ENCODE data around the gene WDR77. TPM values are rescaled to one million over a fixed set of nuclear protein-coding genes. Genes with fewer than 3 reads are reported as not detected.

Gene WDR77
- total and polyA plus RNA-seq, 2 of the 13 experiments (the other 11 are each of a cell fraction or from before 2014, with no cell fraction given): 90.6 to 108 TPM

DNA sequence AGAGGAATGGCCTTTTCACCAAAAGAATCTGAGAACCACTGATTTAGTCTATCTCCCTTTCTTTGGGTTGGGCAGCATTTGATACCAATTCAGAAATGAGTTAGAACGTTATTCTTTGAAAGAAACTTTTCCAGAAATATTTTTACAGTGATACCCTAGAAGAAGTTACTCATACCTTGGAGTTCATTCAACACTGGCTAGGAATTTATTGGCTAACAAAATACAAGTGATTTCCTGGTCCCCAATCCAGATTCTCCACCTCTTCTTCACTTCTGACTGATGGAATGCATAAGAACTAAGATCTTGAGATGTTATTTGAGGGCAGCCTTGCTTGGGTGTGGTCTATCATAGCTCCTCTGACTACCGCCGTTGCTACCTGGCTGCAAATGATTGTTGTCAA lies 34.1 kb upstream of the WDR77 start:
- H2AFZ ChIP-seq (ENCODE audit: low read length): no peak overlapping the region
- H3K4me1 ChIP-seq (ENCODE audit: insufficient read depth, low read length): peaks cover 3% of the 10 kb centered on the region; the same call in 1 of the 2 replicates
- H3K4me3 ChIP-seq (replicated peaks in 1 of 3; ENCODE audit: insufficient read depth in 1 of 3, low read depth in 2 of 3, low read length in 3 of 3): no peak overlapping the region
- H3K79me2 ChIP-seq (ENCODE audit: insufficient read depth, low read length): no peaks in the 10 kb centered on the region
- POLR2A ChIA-PET: no interaction called here
- H3K27me3 ChIP-seq (ENCODE audit: control insufficient read depth in 1 of 2, insufficient read depth in 2 of 2, low read length in 2 of 2): peaks cover 0 to 25% of the 10 kb centered on the region in 2 experiments; a peak in 2 of 5 replicates
- no peak overlapping the region for H3K27ac ChIP-seq (ENCODE audit: extremely low read length, insufficient read depth, low read length)
- TF ChIP-seq, protein P1, sequence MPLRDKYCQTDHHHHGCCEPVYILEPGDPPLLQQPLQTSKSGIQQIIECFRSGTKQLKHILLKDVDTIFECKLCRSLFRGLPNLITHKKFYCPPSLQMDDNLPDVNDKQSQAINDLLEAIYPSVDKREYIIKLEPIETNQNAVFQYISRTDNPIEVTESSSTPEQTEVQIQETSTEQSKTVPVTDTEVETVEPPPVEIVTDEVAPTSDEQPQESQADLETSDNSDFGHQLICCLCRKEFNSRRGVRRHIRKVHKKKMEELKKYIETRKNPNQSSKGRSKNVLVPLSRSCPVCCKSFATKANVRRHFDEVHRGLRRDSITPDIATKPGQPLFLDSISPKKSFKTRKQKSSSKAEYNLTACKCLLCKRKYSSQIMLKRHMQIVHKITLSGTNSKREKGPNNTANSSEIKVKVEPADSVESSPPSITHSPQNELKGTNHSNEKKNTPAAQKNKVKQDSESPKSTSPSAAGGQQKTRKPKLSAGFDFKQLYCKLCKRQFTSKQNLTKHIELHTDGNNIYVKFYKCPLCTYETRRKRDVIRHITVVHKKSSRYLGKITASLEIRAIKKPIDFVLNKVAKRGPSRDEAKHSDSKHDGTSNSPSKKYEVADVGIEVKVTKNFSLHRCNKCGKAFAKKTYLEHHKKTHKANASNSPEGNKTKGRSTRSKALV (CRISPR knock-in tag; IDR thresholded peaks at IDR 0.05): no peak
- TF ChIP-seq ZNF337 (CRISPR knock-in tag; IDR thresholded peaks at IDR 0.05; ENCODE audit: borderline replicate concordance, low read depth) (no peak), ZNF446 (CRISPR knock-in tag; IDR thresholded peaks at IDR 0.05) (no peak), ZBTB8A (CRISPR knock-in tag; IDR thresholded peaks at IDR 0.05; ENCODE audit: borderline replicate concordance, low read depth) (no peak), ZNF10 (CRISPR knock-in tag; IDR thresholded peaks at IDR 0.05; ENCODE audit: borderline replicate concordance, low read depth) (no peak), SRF (IDR thresholded peaks at IDR 0.05; ENCODE audit: low read depth, low read length) (no peak), FOSL2 (CRISPR knock-in tag; IDR thresholded peaks at IDR 0.05) (no peak), YEATS2 (CRISPR knock-in tag; IDR thresholded peaks at IDR 0.05; ENCODE audit: borderline replicate concordance) (no peak), GPN1 (CRISPR knock-in tag; IDR thresholded peaks at IDR 0.05; ENCODE audit: borderline replicate concordance) (no peak), PHB2 (IDR thresholded peaks at IDR 0.05; ENCODE audit: partially characterized antibody) (no peak)
- TF ChIP-seq, protein P2, sequence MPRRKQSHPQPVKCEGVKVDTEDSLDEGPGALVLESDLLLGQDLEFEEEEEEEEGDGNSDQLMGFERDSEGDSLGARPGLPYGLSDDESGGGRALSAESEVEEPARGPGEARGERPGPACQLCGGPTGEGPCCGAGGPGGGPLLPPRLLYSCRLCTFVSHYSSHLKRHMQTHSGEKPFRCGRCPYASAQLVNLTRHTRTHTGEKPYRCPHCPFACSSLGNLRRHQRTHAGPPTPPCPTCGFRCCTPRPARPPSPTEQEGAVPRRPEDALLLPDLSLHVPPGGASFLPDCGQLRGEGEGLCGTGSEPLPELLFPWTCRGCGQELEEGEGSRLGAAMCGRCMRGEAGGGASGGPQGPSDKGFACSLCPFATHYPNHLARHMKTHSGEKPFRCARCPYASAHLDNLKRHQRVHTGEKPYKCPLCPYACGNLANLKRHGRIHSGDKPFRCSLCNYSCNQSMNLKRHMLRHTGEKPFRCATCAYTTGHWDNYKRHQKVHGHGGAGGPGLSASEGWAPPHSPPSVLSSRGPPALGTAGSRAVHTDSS (CRISPR knock-in tag; conservative IDR thresholded peaks at IDR 0.05): no peak
- TF ChIP-seq, protein P3, sequence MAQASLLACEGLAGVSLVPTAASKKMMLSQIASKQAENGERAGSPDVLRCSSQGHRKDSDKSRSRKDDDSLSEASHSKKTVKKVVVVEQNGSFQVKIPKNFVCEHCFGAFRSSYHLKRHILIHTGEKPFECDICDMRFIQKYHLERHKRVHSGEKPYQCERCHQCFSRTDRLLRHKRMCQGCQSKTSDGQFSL (CRISPR knock-in tag; IDR thresholded peaks at IDR 0.05): no peak
- WGBS (ENCODE audit: low lambda C conversion rate): 38% methylated on average over 3 of the region's 3 CpGs
- ATAC-seq (no peak), DNase-seq (ENCODE audit: low spot score) (no peak), FAIRE-seq (no peak)
- intact Hi-C loops (cut with micrococcal nuclease; ENCODE audit: unreplicated experiment) (no loop called here), in situ Hi-C loops (cut with HindIII; ENCODE audit: extremely low pct_ligation_motif_present, low pct_unique_long_range_greater_than_20kb) (loop anchor here (5.0 kb wide), 1 partner anchor 284 kb away; no protein-coding TSS in a partner anchor)
- BruUV-seq (replicated peaks): no TSS peak
- no peaks in the 10 kb centered on the region for H4K20me1 ChIP-seq (ENCODE audit: insufficient read depth, low read length)
- no peaks in the 10 kb centered on the region for H3K36me3 ChIP-seq (replicated peaks in 1 of 2; ENCODE audit: control insufficient read depth in 1 of 2, insufficient read depth in 2 of 2, low read length in 2 of 2)
- H3K4me2 ChIP-seq (ENCODE audit: low read depth, low read length): no peak overlapping the region
- H3K9me3 ChIP-seq (ENCODE audit: low read length): no peaks in the 10 kb centered on the region
- H3K9ac ChIP-seq (ENCODE audit: insufficient read depth, low read depth, low read length): no peak overlapping the region
- CTCF ChIA-PET (ENCODE audit: low intra/inter-chr PET ratio, low total read pairs): interaction anchor here (2.4 kb wide), 1 partner anchor 173 kb away, joined by 26 read pairs; no protein-coding TSS in a partner anchor

All from HepG2 (cell line).